NCI-H226 (cell line): ENCODE data around the gene ARID1B.

Experiments used
- DNase-seq: peaks from one replicate; pipeline ENCODE4 v3.0.0-alpha.2; 2015

Gene ARID1B

GRCh38 chr6:156828280-156828703 is 51.1 kb downstream of the ARID1B start:
- DNase-seq = peak; percentile 88

GRCh38 chr6:156830126-156830525 is 52.9 kb downstream of the ARID1B start:
- no peak for DNase-seq

GRCh38 chr6:156832231-156832647 is 55.1 kb downstream of the ARID1B start:
- DNase-seq = no peak

- DNase-seq = no peak
These were observed 55.5 kb downstream of the ARID1B start for GRCh38 chr6:156832669-156833068.

DNA sequence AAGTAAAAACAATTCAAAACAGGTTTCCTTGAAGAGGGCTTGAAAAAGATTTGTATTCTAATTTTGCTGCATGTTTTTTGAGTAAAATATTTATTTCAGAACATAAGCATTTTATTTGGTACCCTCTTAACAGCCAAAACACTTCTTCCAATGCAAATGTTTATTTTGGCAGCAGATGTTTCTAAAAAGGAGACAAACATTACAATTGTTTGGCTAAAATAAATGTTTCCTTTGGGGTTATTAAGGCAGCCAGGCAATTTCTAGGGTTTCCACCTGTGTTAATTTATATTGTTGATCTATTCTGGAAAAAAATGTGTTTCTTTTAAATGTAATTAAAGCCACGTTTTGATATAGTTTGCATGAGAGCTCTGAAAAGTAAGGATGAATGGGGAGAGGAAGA is 56.6 kb downstream of the ARID1B start:
- no peak for DNase-seq

- DNase-seq = no peak
These were observed 62.0 kb downstream of the ARID1B start for GRCh38 chr6:156839129-156839528.

DNA sequence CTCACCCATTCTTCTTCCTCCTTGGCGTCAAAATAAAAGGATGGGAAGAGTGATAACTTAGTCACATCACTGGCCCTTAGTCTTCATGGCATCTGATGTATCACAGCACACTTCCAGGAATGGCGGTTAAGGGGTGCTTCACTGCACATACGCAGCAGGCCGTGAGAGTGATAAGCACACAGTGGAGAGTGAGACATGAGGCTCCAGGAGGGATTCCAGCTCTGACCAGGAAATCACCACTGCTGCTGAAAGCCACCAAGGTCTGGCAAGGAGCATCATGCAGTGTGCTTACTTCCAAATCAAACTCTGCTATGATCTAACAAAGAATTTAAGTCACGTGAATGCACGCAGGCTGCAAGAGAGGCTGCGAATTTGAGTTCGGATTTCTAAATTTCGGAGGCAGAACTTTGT is 62.4 kb downstream of the ARID1B start:
- no peak for DNase-seq

DNA sequence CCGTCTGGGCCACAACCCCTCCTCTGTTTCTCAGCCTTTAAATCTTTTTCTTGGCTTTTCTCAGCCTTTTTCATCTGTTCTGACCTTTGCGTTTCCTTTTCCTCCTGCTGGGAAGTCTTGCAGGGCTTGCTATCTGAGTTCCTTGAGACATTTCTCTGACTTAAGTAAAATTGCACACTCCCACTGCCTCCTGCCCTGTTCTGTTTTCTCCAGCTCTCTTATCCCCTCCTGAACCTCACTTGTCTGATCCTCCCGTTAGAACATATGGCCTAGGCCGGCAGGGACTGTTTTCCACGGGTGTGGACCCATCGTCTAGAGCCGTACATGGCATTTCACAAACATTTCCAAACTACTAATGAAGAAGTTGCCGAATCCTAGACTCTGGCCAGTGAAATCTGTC is 63.0 kb downstream of the ARID1B start:
- DNase-seq = no peak

- DNase-seq = no peak
These were observed 63.4 kb downstream of the ARID1B start for GRCh38 chr6:156840606-156841005.

- DNase-seq = no peak
These were observed 64.3 kb downstream of the ARID1B start for GRCh38 chr6:156841508-156841907.

DNA sequence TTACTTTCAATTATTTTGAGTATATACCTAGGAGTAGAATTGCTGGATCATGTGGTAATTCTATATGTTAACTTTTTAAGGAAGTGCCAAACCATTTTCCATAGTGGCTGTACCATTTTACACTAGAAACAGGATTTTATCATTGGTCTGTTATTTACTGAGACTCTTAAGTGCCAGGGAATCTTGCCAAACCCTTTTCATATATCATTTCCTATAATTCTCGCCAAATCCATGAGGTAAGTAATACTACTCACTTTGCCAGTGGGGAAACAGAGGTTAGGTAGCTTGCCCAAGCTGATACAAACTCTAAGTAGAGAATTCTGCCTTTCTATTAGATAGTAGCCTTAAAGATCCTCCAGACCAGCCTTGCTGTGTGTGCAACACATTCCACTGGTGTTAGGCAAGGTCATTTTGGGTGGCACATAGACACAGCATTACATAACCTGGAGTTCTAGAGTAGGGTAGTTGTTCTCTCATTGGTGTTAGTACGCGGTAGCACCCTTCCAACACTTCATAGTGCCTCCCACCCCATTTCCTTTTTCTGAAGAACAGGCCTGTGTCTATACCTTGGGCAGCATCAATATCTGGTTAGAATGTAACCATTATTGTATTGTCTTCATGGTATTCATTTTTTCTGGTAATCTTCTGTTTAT is 65.5 kb downstream of the ARID1B start:
- no peak for DNase-seq

DNA sequence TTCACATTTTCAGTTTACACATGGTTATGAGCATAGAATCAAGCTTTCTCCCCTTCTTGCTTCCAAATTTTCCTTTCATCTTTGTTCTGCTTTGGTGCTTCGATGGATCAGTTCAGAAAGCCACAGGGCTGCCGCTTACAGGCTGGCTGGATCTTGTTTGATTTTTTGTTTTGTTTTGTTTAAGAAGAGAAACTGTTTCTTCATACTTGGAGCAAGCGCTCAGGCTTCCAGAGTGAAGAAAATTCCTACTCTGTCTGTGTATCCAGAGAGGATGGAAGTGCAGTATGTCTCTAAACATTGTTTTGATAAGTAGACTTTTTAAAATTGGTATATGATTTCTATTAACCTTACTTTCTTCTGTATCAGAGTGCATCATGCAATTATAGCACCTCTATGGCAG is 66.9 kb downstream of the ARID1B start:
- DNase-seq = no peak

DNA sequence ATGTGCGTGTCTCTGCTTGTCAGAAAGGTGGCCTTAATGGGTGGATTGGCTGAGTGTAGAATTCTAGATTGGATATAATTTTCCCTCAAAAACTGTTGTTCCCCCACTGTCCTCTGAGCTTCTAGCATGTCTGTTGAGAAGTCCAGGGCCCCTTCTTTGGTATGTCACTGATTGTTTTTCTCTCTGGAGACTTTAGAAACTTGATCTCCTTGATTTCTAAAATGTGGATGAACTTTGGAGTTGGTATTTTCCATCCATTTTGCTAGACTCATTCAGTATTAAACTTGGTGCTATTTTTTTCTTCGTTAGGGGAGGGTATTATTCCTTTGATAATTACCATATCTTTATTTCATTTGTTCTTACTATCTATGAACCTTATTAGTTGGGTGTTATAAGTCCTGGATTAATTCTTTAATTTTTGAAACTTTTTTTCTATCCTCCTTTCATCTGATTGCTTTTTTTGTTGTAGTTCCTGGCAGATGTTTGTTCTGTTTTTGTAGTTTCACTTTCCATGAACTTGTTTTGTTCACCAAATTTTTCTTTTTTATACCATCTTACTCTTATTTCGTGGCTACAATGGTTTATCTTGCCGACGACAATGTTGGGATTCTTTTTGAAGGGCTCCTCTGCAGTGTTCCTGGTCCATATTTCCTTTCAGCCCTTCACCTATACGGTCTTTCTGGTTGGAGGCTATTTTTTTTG is 68.4 kb downstream of the ARID1B start:
- no peak for DNase-seq

GRCh38 chr6:156846845-156847599 is 69.8 kb downstream of the ARID1B start:
- no peak for DNase-seq

GRCh38 chr6:156848123-156848522 is 70.9 kb downstream of the ARID1B start:
- DNase-seq = no peak

- DNase-seq = no peak
These were observed 71.4 kb downstream of the ARID1B start for GRCh38 chr6:156848533-156848932.

DNA sequence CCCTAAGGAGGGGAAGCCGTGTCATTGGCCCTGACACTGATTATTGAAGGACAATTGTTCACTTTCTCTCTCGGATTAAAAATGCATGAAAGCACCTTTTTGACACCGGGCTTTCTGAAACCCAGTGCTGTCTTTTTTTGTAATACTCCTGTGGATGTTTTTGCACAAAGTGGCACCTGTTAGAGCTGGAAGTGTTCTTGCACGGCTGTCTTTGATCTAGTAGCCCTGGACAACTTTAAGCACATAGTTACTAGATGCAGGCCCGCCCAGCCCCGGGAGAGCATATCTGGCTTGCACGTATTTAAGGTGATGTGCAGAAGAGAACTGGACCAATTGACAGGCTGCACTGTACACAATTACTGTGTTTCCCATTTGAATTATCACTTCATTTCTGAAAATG is 72.6 kb downstream of the ARID1B start:
- DNase-seq = no peak

DNA sequence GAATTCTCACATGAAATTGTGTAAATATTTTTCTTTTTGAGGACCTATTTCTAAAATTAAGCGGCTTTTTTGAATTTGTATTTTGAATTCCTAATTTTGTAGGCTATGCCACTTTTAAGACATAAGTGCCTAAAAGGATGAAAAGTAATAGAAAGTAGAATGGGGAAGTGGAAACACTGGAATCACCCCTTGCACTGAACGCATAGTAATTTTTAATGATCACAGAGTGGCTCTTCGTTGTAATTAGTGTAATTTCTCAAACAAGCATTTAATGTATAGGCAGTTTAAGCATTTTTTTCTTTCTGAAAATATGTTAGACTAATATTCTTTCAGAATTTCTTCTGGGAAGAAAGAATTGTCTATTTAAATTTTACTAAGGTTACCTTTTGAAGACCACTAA is 73.2 kb downstream of the ARID1B start:
- no peak for DNase-seq

GRCh38 chr6:156851454-156851921 is 74.3 kb downstream of the ARID1B start:
- no peak for DNase-seq

- DNase-seq = no peak
These were observed 75.1 kb downstream of the ARID1B start for GRCh38 chr6:156852147-156852857.

GRCh38 chr6:156852858-156853216 is 75.7 kb downstream of the ARID1B start:
- no peak for DNase-seq

GRCh38 chr6:156853733-156854132 is 76.6 kb downstream of the ARID1B start:
- no peak for DNase-seq

GRCh38 chr6:156854466-156855161 is 77.4 kb downstream of the ARID1B start:
- no peak for DNase-seq
